HG03097 (cell line): ENCODE results near the gene SAT1.
A peak's percentile ranks its signal among the peaks of the same experiment; 100 is the strongest.

Source experiments
- ATAC-seq: cut with Tn5 transposase; IDR thresholded peaks from one replicate; pipeline ENCODE4 v1.9.1; 2021; ENCODE audit not compliant: unreplicated experiment, low FRiP score

Gene SAT1

GRCh38 chrX:23773601-23774175, 9.3 kb upstream of the SAT1 start:
- ATAC-seq, result peak; percentile 84

- ATAC-seq, result no peak
These were observed 6.6 kb upstream of the SAT1 start for GRCh38 chrX:23776363-23776762.

- ATAC-seq, result no peak
These were observed 3.9 kb upstream of the SAT1 start for GRCh38 chrX:23779025-23779424.

- no peak for ATAC-seq
These were observed 518 bp upstream of the SAT1 start for GRCh38 chrX:23782455-23782854.

- ATAC-seq, result no peak
These were observed 856 bp downstream of the SAT1 start for GRCh38 chrX:23783589-23784469.

GRCh38 chrX:23784470-23785331, 1.7 kb downstream of the SAT1 start:
- ATAC-seq, result no peak

GRCh38 chrX:23785580-23785979, 2.6 kb downstream of the SAT1 start:
- no peak for ATAC-seq

- ATAC-seq, result no peak
These were observed 3.4 kb downstream of the SAT1 start for GRCh38 chrX:23786268-23786815.

- ATAC-seq, result no peak
These were observed 4.8 kb downstream of the SAT1 start for GRCh38 chrX:23787745-23788118.

GRCh38 chrX:23788521-23788920, 5.5 kb downstream of the SAT1 start:
- peak; percentile 55 for ATAC-seq

- no peak for ATAC-seq
These were observed 6.0 kb downstream of the SAT1 start for GRCh38 chrX:23788946-23789345.

- ATAC-seq, result no peak
These were observed 6.6 kb downstream of the SAT1 start for GRCh38 chrX:23789386-23790154.

GRCh38 chrX:23790155-23790497, 7.2 kb downstream of the SAT1 start:
- no peak for ATAC-seq

- ATAC-seq, result no peak
These were observed 10.0 kb downstream of the SAT1 start for GRCh38 chrX:23792861-23793553.

GRCh38 chrX:23795221-23795620, 12.2 kb downstream of the SAT1 start:
- ATAC-seq, result no peak

- no peak for ATAC-seq
These were observed 14.6 kb downstream of the SAT1 start for GRCh38 chrX:23797371-23798128.

GRCh38 chrX:23799469-23800065, 16.6 kb downstream of the SAT1 start:
- ATAC-seq, result no peak

GRCh38 chrX:23802431-23802830, 19.5 kb downstream of the SAT1 start:
- ATAC-seq, result no peak

GRCh38 chrX:23803931-23804381, 21.0 kb downstream of the SAT1 start:
- no peak for ATAC-seq
